Peyer's patch (tissue), 4 donors: Measurements from ENCODE around the gene USH2A. TPM values are rescaled to one million over a fixed set of nuclear protein-coding genes. Genes with fewer than 3 reads are reported as not detected.

Experiments used
- DNase-seq, 3 donors: peaks; one replicate each; pipeline ENCODE4 v3.0.0-alpha.2; 2017 to 2019
- H3K27ac ChIP-seq, 4 donors: fragments of 200-600 bp; sonication (generic); one replicate each; pipeline ENCODE4 v1.5.1; 2016 to 2019
- H3K27me3 ChIP-seq, 2 donors: fragments of 200-600 bp; sonication (generic); one replicate each; pipeline ENCODE4 v1.5.1; 2019
- H3K36me3 ChIP-seq, 3 donors: fragments of 200-600 bp; sonication (generic); one replicate each; pipeline ENCODE4 v1.5.1; 2016 to 2019
- H3K4me1 ChIP-seq, 4 donors: fragments of 200-600 bp; sonication (generic); one replicate each; pipeline ENCODE4 v1.5.1; 2016 to 2019
- H3K4me3 ChIP-seq, 4 donors: fragments of 200-600 bp; sonication (generic); 1 replicate in 3 of 4; 2 replicates in 1 of 4; pipeline ENCODE4 v1.5.1; 2016 to 2019; ENCODE audit warnings: mild to moderate bottlenecking in 1 of 4
- H3K9me3 ChIP-seq, 4 donors: fragments of 200-600 bp; sonication (generic); one replicate each; pipeline ENCODE4 v1.5.1; 2016 to 2019; ENCODE audit warnings: mild to moderate bottlenecking in 1 of 4
- CTCF ChIP-seq, 6 experiments: fragments of 450-650 bp in 4 of 6; fragments of 200-600 bp in 2 of 6; sonication (generic) in 1 of 6; IDR thresholded peaks; one replicate each; pipeline ENCODE4 v1.5.1; 2017 to 2019; ENCODE audit warnings: antibody characterized with exemption in 6 of 6, mild to moderate bottlenecking in 3 of 6, moderate library complexity in 1 of 6
- POLR2A ChIP-seq, 2 donors: fragments of 450-650 bp; IDR thresholded peaks; one replicate each; pipeline ENCODE4 v1.5.1; 2017; ENCODE audit warnings: antibody characterized with exemption in 2 of 2, mild to moderate bottlenecking in 2 of 2, moderate library complexity in 2 of 2
- total RNA-seq, 4 donors: library from RNA; depleted of rRNA; stranded (reverse); fragments of >200 nt; gene quantifications; one replicate each; pipeline ENCODE4 v1.1.0, GENCODE V29; 2016

The USH2A gene
- total RNA-seq, 4 donors from 2014 or later: not detected

DNA sequence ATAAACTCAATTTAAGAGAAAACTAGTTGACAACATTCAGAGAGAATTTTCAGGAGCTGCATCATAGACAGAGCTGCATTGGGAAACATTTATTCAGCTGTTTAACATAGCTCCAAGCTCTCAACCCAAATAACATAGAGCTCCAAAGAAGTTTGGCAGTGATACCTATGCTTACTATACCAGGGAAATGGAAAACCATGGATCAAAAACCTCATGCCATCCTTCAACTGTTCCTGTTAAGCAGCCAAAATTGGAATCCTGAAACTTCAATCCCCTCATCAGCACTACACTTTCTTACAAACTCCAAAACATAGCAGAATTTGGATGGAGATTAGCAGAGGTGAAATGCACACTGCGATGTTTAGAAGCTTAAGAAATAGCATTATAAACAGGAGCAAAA, 164.4 kb downstream of the USH2A start:
- H3K4me1 ChIP-seq: no peaks in the 10 kb centered on the region
- H3K36me3 ChIP-seq: no peaks in the 10 kb centered on the region
- no peak for DNase-seq
- H3K27ac ChIP-seq: no peak overlapping the region
- no peak overlapping the region for H3K4me3 ChIP-seq
- H3K9me3 ChIP-seq: no peaks in the 10 kb centered on the region
- TF ChIP-seq POLR2A (IDR thresholded peaks at IDR 0.05) (no peak), CTCF (IDR thresholded peaks at IDR 0.05) (no peak)
- no peaks in the 10 kb centered on the region for H3K27me3 ChIP-seq

GRCh38 chr1:216258386-216258785, 164.9 kb downstream of the USH2A start:
- Histone ChIP-seq H3K4me1 (no peaks in the 10 kb centered on the region), H3K27ac (no peak overlapping the region)
- no peak for TF ChIP-seq CTCF (IDR thresholded peaks at IDR 0.05)

DNA sequence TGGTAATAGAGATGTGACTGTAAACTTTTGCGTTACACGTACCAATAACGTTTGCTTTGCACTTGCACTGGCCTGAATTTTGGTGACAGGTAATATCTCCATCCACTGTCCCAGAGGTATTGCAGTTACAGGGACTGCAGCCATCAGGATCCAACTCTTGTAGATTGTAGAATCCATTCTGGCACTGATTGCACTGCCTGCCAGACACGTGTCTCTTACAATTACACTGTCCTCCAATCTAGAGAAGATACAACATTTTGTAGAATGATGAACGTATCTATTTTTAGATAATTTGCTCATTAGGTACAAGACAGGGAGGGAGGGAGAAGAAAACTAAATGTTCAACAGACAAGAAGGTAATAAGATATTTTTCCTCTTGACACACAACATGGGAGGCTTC, 172.4 kb downstream of the USH2A start:
- no peak for TF ChIP-seq POLR2A (IDR thresholded peaks at IDR 0.05)
- no peaks in the 10 kb centered on the region for H3K4me1 ChIP-seq

More at GRCh38 chr1:216258386-216258785, 164.9 kb downstream of the USH2A start:
- H3K4me3 ChIP-seq: no peak overlapping the region
- H3K9me3 ChIP-seq: no peaks in the 10 kb centered on the region
- no peaks in the 10 kb centered on the region for H3K36me3 ChIP-seq
- no peak for DNase-seq
- H3K27me3 ChIP-seq: no peaks in the 10 kb centered on the region

GRCh38 chr1:216248628-216249027, 174.6 kb downstream of the USH2A start:
- no peak for DNase-seq
- H3K27ac ChIP-seq: no peak overlapping the region
- no peaks in the 10 kb centered on the region for H3K4me1 ChIP-seq
- H3K9me3 ChIP-seq: no peaks in the 10 kb centered on the region
- no peak overlapping the region for H3K4me3 ChIP-seq
- TF ChIP-seq POLR2A (IDR thresholded peaks at IDR 0.05) (no peak), CTCF (IDR thresholded peaks at IDR 0.05) (no peak)
- no peaks in the 10 kb centered on the region for H3K27me3 ChIP-seq
- no peaks in the 10 kb centered on the region for H3K36me3 ChIP-seq

More for the DNA sequence above, 172.4 kb downstream of the USH2A start:
- no peak overlapping the region for H3K4me3 ChIP-seq
- H3K27me3 ChIP-seq: no peaks in the 10 kb centered on the region
- no peaks in the 10 kb centered on the region for H3K36me3 ChIP-seq
- DNase-seq: no peak
- no peak overlapping the region for H3K27ac ChIP-seq
- no peaks in the 10 kb centered on the region for H3K9me3 ChIP-seq

DNA sequence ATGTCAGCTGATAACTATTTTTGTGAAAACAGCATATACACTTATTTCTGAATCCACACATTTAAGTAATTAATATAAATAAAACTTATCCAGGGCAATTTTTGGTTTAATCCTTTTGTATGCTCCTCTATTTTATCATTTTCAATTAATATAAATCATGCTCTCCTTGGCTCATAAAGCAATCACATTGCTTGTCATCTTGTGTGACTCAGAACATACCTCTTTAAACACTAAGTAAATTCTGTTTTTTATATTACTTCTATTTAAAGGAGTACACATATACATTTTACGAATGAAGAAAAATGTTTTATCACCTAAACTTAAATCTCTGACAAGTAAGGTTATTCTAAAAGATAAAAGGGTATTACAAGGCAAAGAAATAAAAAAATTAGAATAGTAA, 175.3 kb downstream of the USH2A start:
- DNase-seq: no peak
- Histone ChIP-seq H3K4me1 (no peaks in the 10 kb centered on the region), H3K27me3 (no peaks in the 10 kb centered on the region), H3K4me3 (no peak overlapping the region), H3K9me3 (no peaks in the 10 kb centered on the region), H3K27ac (no peak overlapping the region), H3K36me3 (no peaks in the 10 kb centered on the region)
- TF ChIP-seq POLR2A (IDR thresholded peaks at IDR 0.05) (no peak), CTCF (IDR thresholded peaks at IDR 0.05) (no peak)

DNA sequence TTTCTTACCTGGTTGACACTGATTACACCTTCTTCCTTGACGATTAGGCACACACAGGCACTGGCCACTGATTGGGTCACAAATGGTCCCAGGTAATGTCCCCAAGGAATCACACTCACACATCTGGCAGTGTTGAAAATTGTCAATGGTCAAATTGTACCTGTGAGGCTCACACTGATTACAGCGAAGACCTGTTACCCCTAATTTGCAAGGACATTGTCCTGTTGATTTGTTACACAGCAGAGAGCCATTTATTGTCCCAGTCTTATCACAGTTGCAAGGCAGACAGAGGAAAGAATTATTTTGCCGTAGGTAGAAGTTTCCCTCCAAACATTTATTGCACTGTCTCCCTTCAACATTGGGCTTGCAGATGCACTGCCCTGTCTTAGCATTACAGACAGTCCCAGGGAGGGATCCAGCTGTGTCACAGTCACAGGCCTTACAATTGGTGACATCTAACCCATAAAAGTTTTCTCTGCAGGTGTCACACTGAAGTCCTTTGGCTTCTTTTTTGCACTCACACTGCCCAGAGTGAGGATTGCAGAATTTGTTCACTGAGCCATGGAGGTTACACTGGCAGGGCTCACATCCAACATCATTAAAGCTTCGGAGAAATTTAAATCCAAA, 176.6 kb downstream of the USH2A start:
- no peaks in the 10 kb centered on the region for H3K4me1 ChIP-seq
- H3K27ac ChIP-seq: no peak overlapping the region
- H3K36me3 ChIP-seq: no peaks in the 10 kb centered on the region
- H3K9me3 ChIP-seq: no peaks in the 10 kb centered on the region
- no peaks in the 10 kb centered on the region for H3K27me3 ChIP-seq
- no peak for DNase-seq
- TF ChIP-seq POLR2A (IDR thresholded peaks at IDR 0.05) (no peak), CTCF (IDR thresholded peaks at IDR 0.05) (no peak)
- H3K4me3 ChIP-seq: no peak overlapping the region
